BLaER1 treated with 17β-estradiol and CSF1 and Interleukin-3, amounts not matched to agents 10 nM and 100 nM (cell line): ENCODE data around the gene GRIK3.

Experiments used
- H3K27ac ChIP-seq, 11 experiments: shearing (Covaris generic); formaldehyde crosslinking; 2 replicates each; pipeline ENCODE4 v1.8.1; 2022
- H3K27me3 ChIP-seq, 11 experiments: shearing (Covaris generic); formaldehyde crosslinking; 2 replicates each; pipeline ENCODE4 v1.8.1; 2022
- H3K36me3 ChIP-seq, 11 experiments: shearing (Covaris generic); formaldehyde crosslinking; 2 replicates each; pipeline ENCODE4 v1.8.1; 2022
- H3K4me1 ChIP-seq, 10 experiments: shearing (Covaris generic); formaldehyde crosslinking; 2 replicates each; pipeline ENCODE4 v1.8.1; 2022
- H3K4me2 ChIP-seq, 11 experiments: shearing (Covaris generic); formaldehyde crosslinking; 2 replicates each; pipeline ENCODE4 v1.8.1; 2022
- H3K4me3 ChIP-seq, 10 experiments: shearing (Covaris generic); formaldehyde crosslinking; 2 replicates each; pipeline ENCODE4 v1.8.1; 2022
- H3K9ac ChIP-seq, 11 experiments: shearing (Covaris generic); formaldehyde crosslinking; 2 replicates each; pipeline ENCODE4 v1.8.1; 2022
- H3K9me3 ChIP-seq, 11 experiments: shearing (Covaris generic); formaldehyde crosslinking; replicated peaks in 1 of 11; 2 replicates each; pipeline ENCODE4 v1.8.1; 2022
- H4K20me1 ChIP-seq, 11 experiments: shearing (Covaris generic); formaldehyde crosslinking; 2 replicates each; pipeline ENCODE4 v1.8.1; 2022
- Cebpa-rat ChIP-seq, 11 experiments: shearing (Covaris generic); IDR thresholded peaks; 2 replicates each; pipeline ENCODE4 v1.8.1; 2022

The GRIK3 gene

GRCh38 chr1:36955016-36955415 lies 79.3 kb downstream of the GRIK3 start:
- Histone ChIP-seq H3K4me2 (peak overlapping the region in 9 of 11 experiments; percentile 15 to 87 (median 69); a peak in 18 of 22 replicates), H3K27me3 (no peaks in the 10 kb centered on the region), H3K9me3 (no peaks in the 10 kb centered on the region), H3K9ac (no peak overlapping the region), H3K4me3 (no peak overlapping the region), H3K27ac (no peak overlapping the region), H3K4me1 (peaks cover 19 to 70% (median 66%) of the 10 kb centered on the region in 10 experiments), H3K36me3 (no peaks in the 10 kb centered on the region), H4K20me1 (peaks cover 0 to 15% (median 0%) of the 10 kb centered on the region in 11 experiments; a peak in 4 of 22 replicates)
- no peak for TF ChIP-seq Cebpa-rat (IDR thresholded peaks at IDR 0.05)

GRCh38 chr1:36953061-36953460 lies 81.3 kb downstream of the GRIK3 start:
- no peak for TF ChIP-seq Cebpa-rat (IDR thresholded peaks at IDR 0.05)
- Histone ChIP-seq H3K4me3 (no peak overlapping the region), H3K27ac (no peak overlapping the region), H3K36me3 (no peaks in the 10 kb centered on the region), H3K9me3 (no peaks in the 10 kb centered on the region), H3K27me3 (no peaks in the 10 kb centered on the region), H3K4me1 (peaks cover 19 to 90% (median 85%) of the 10 kb centered on the region in 10 experiments), H3K9ac (no peak overlapping the region), H3K4me2 (peak overlapping the region in 8 of 11 experiments; percentile 13 to 90 (median 82); a peak in 11 of 22 replicates), H4K20me1 (peaks cover 0 to 6% (median 0%) of the 10 kb centered on the region in 11 experiments; a peak in 4 of 22 replicates)

GRCh38 chr1:36951761-36952160 lies 82.6 kb downstream of the GRIK3 start:
- no peaks in the 10 kb centered on the region for H3K9me3 ChIP-seq

GRCh38 chr1:36951292-36951750 lies 83.0 kb downstream of the GRIK3 start:
- H3K4me1 ChIP-seq: peaks cover 19 to 95% (median 90%) of the 10 kb centered on the region in 10 experiments
- no peaks in the 10 kb centered on the region for H3K36me3 ChIP-seq
- H3K9me3 ChIP-seq: no peaks in the 10 kb centered on the region
- H3K27ac ChIP-seq: peak overlapping the region in 7 of 11 experiments; percentile 11 to 56 (median 43); a peak in 11 of 22 replicates
- H3K4me2 ChIP-seq: peak overlapping the region; percentile 17 to 94 (median 82)
- peak overlapping the region in 7 of 11 experiments; percentile 22 to 51 (median 31); a peak in 9 of 22 replicates for H3K9ac ChIP-seq
- no peak for TF ChIP-seq Cebpa-rat (IDR thresholded peaks at IDR 0.05)
- peak overlapping the region in 1 of 10 experiments; percentile 7; a peak in 1 of 20 replicates for H3K4me3 ChIP-seq
- no peaks in the 10 kb centered on the region for H3K27me3 ChIP-seq
- H4K20me1 ChIP-seq: no peaks in the 10 kb centered on the region; a peak in 3 of 22 replicates

More at GRCh38 chr1:36951761-36952160, 82.6 kb downstream of the GRIK3 start:
- no peak overlapping the region for H3K4me3 ChIP-seq
- H3K36me3 ChIP-seq: no peaks in the 10 kb centered on the region
- no peak overlapping the region for H3K9ac ChIP-seq
- no peaks in the 10 kb centered on the region; a peak in 3 of 22 replicates for H4K20me1 ChIP-seq
- TF ChIP-seq Cebpa-rat (IDR thresholded peaks at IDR 0.05): no peak
- H3K4me1 ChIP-seq: peaks cover 19 to 99% (median 95%) of the 10 kb centered on the region in 10 experiments
- no peaks in the 10 kb centered on the region for H3K27me3 ChIP-seq
- peak overlapping the region in 2 of 11 experiments; percentile 24 to 52; a peak in 2 of 22 replicates for H3K27ac ChIP-seq
- H3K4me2 ChIP-seq: peak overlapping the region in 10 of 11 experiments; percentile 17 to 94 (median 82); a peak in 19 of 22 replicates

- Histone ChIP-seq H3K4me1 (peaks cover 19 to 89% (median 85%) of the 10 kb centered on the region in 10 experiments), H4K20me1 (no peaks in the 10 kb centered on the region; a peak in 2 of 22 replicates), H3K4me2 (peak overlapping the region; percentile 17 to 94 (median 82)), H3K36me3 (no peaks in the 10 kb centered on the region), H3K27me3 (no peaks in the 10 kb centered on the region), H3K9ac (peak overlapping the region in 7 of 11 experiments; percentile 22 to 51 (median 31); a peak in 9 of 22 replicates), H3K4me3 (peak overlapping the region in 1 of 10 experiments; percentile 7; a peak in 1 of 20 replicates), H3K27ac (peak overlapping the region in 7 of 11 experiments; percentile 11 to 56 (median 43); a peak in 11 of 22 replicates), H3K9me3 (no peaks in the 10 kb centered on the region)
- no peak for TF ChIP-seq Cebpa-rat (IDR thresholded peaks at IDR 0.05)
Measured at GRCh38 chr1:36950604-36951291, 83.6 kb downstream of the GRIK3 start.

- Histone ChIP-seq H3K4me3 (no peak overlapping the region), H3K27ac (no peak overlapping the region), H3K9me3 (no peaks in the 10 kb centered on the region), H3K4me1 (peaks cover 19 to 73% (median 65%) of the 10 kb centered on the region in 10 experiments), H4K20me1 (no peaks in the 10 kb centered on the region; a peak in 1 of 22 replicates), H3K36me3 (no peaks in the 10 kb centered on the region), H3K4me2 (peak overlapping the region in 8 of 11 experiments; percentile 64 to 94 (median 83); a peak in 12 of 22 replicates), H3K9ac (no peak overlapping the region), H3K27me3 (no peaks in the 10 kb centered on the region)
- no peak for TF ChIP-seq Cebpa-rat (IDR thresholded peaks at IDR 0.05)
Measured at GRCh38 chr1:36948606-36949005, 85.7 kb downstream of the GRIK3 start.

- Histone ChIP-seq H3K9me3 (no peaks in the 10 kb centered on the region), H3K9ac (no peak overlapping the region), H3K4me3 (no peak overlapping the region), H3K27me3 (no peaks in the 10 kb centered on the region), H3K36me3 (no peaks in the 10 kb centered on the region), H3K4me1 (peaks cover 19 to 69% (median 60%) of the 10 kb centered on the region in 10 experiments), H3K27ac (no peak overlapping the region), H4K20me1 (no peaks in the 10 kb centered on the region), H3K4me2 (peak overlapping the region in 6 of 11 experiments; percentile 13 to 94 (median 82); a peak in 9 of 22 replicates)
- TF ChIP-seq Cebpa-rat (IDR thresholded peaks at IDR 0.05): no peak
Measured at GRCh38 chr1:36948147-36948546, 86.2 kb downstream of the GRIK3 start.

- no peaks in the 10 kb centered on the region; a peak in 1 of 22 replicates for H4K20me1 ChIP-seq
- no peak overlapping the region for H3K27ac ChIP-seq
- H3K9me3 ChIP-seq: no peaks in the 10 kb centered on the region
- peaks cover 24 to 70% (median 58%) of the 10 kb centered on the region in 10 experiments for H3K4me1 ChIP-seq
- H3K4me3 ChIP-seq: no peak overlapping the region
- H3K27me3 ChIP-seq: no peaks in the 10 kb centered on the region
- no peaks in the 10 kb centered on the region for H3K36me3 ChIP-seq
- H3K4me2 ChIP-seq: peak overlapping the region in 7 of 11 experiments; percentile 8 to 94 (median 46); a peak in 10 of 22 replicates
- no peak overlapping the region for H3K9ac ChIP-seq
- TF ChIP-seq Cebpa-rat (IDR thresholded peaks at IDR 0.05): no peak
Measured at GRCh38 chr1:36947384-36947783, 86.9 kb downstream of the GRIK3 start.

- H3K27me3 ChIP-seq: no peaks in the 10 kb centered on the region
- TF ChIP-seq Cebpa-rat (IDR thresholded peaks at IDR 0.05): no peak
- H3K36me3 ChIP-seq: no peaks in the 10 kb centered on the region
- H3K27ac ChIP-seq: no peak overlapping the region
- no peak overlapping the region for H3K9ac ChIP-seq
- 0 out of 22 replicates have a peak overlapping the region, but pooled peaks of 1 of the 11 experiments have one; percentile 24 for H3K4me2 ChIP-seq
- H3K4me1 ChIP-seq: peaks cover 6 to 49% (median 36%) of the 10 kb centered on the region in 10 experiments; a peak in 19 of 20 replicates
- H4K20me1 ChIP-seq: peaks cover 0 to 6% (median 0%) of the 10 kb centered on the region in 11 experiments; a peak in 1 of 22 replicates
- no peaks in the 10 kb centered on the region for H3K9me3 ChIP-seq
- H3K4me3 ChIP-seq: no peak overlapping the region
Measured at GRCh38 chr1:36944883-36945282, 89.4 kb downstream of the GRIK3 start.
